OCI-LY1 (cell line): ENCODE results near the gene SLC22A3.

ENCODE experiments used
- CTCF ChIP-seq: fragments of 200-600 bp; sonication (generic), shearing (Covaris generic); IDR thresholded peaks from 2 replicates; pipeline ENCODE4 v1.5.1; 2017; ENCODE audit warnings: mild to moderate bottlenecking, antibody characterized with exemption, low read length, moderate library complexity, mixed read lengths
- EZH2 ChIP-seq: fragments of 200-600 bp; sonication (generic), shearing (Covaris generic); IDR thresholded peaks from 2 replicates; pipeline ENCODE4 v1.8.0; 2017; ENCODE audit warnings: borderline replicate concordance, mixed run types, mild to moderate bottlenecking, antibody characterized with exemption, low read length, moderate library complexity, mixed read lengths

- TF ChIP-seq CTCF (no peak), EZH2 (no peak)
Measured at GRCh38 chr6:160305926-160306713, 42.1 kb upstream of the SLC22A3 start.
